HepG2 (cell line): ENCODE results near the gene RTP3. TPM values are rescaled to one million over a fixed set of nuclear protein-coding genes. Genes with fewer than 3 reads are reported as not detected.

ENCODE experiments used
- ATAC-seq: fragments of 200-7000 bp; cut with Tn5 transposase; 3 replicates; pipeline ENCODE4 v1.9.1; 2020; ENCODE audit warnings: mild to moderate bottlenecking, moderate library complexity
- BruUV-seq: library from RNA; stranded (reverse); fragments of 400-500 nt; replicated peaks from 2 replicates; lab custom pipeline; 2021; lab: Mats Ljungman, UMichigan
- CTCF ChIA-PET: fragments of 300-600 bp; formaldehyde crosslinking; extraction: SDS; loops from one replicate; lab custom pipeline; 2021; ENCODE audit warnings: low total read pairs, inconsistent platforms, low intra/inter-chr PET ratio; lab: Yijun Ruan, JAX
- POLR2A ChIA-PET: fragments of 350-600 bp; sonication (Branson Sonifier 250); formaldehyde crosslinking; loops from one replicate; lab custom pipeline; 2020; ENCODE audit warnings: antibody characterized with exemption, inconsistent platforms; lab: Yijun Ruan, JAX
- DNase-seq: peaks from one replicate; pipeline ENCODE4 v3.0.0-alpha.2; 2015; ENCODE audit warnings: low spot score
- FAIRE-seq: peaks from 3 replicates; lab custom pipeline; 2011; peaks lifted over from hg19 to GRCh38; lab: Jason Lieb, UNC
- H2AFZ ChIP-seq: one replicate; pipeline ENCODE4 v1.6.1; 2011; ENCODE audit warnings: low read length, inconsistent platforms
- H3K27ac ChIP-seq: fragments of 300-600 bp; 3 replicates; pipeline ENCODE4 v1.8.0; 2011; ENCODE audit warnings: mixed run types, mild to moderate bottlenecking, mixed read lengths, low read length, inconsistent platforms; ENCODE audit not compliant: insufficient read depth; ENCODE audit errors: extremely low read length
- H3K27me3 ChIP-seq, 2 experiments: fragments of 200-600 bp in 1 of 2; 2 replicates in 1 of 2; 3 replicates in 1 of 2; pipeline versions ENCODE4 v1.6.0 to v1.8.0; 2011; ENCODE audit warnings: low read length in 2 of 2, mild to moderate bottlenecking in 2 of 2, moderate library complexity in 2 of 2, inconsistent platforms in 1 of 2; ENCODE audit not compliant: insufficient read depth in 2 of 2, control insufficient read depth in 1 of 2
- H3K36me3 ChIP-seq, 2 experiments: fragments of 200-600 bp in 1 of 2; replicated peaks in 1 of 2; 2 replicates in 1 of 2; 3 replicates in 1 of 2; pipeline versions ENCODE4 v1.5.1 to v1.8.0; 2011; ENCODE audit warnings: low read length in 2 of 2, inconsistent platforms in 1 of 2; ENCODE audit not compliant: insufficient read depth in 2 of 2, control insufficient read depth in 1 of 2
- H3K4me1 ChIP-seq: 2 replicates; pipeline ENCODE4 v1.5.1; 2012; ENCODE audit warnings: low read length, inconsistent platforms; ENCODE audit not compliant: insufficient read depth
- H3K4me2 ChIP-seq: 2 replicates; pipeline ENCODE4 v1.6.0; 2011; ENCODE audit warnings: low read depth, low read length, inconsistent platforms
- H3K4me3 ChIP-seq, 3 experiments: fragments of 200-600 bp in 1 of 3; sonication (generic), shearing (Covaris generic) in 1 of 3; replicated peaks in 1 of 3; 2 replicates each; pipeline ENCODE4 v1.5.1; 2011 to 2016; ENCODE audit warnings: low read length in 3 of 3, inconsistent platforms in 2 of 3, low read depth in 2 of 3, mild to moderate bottlenecking in 2 of 3, control low read depth in 1 of 3, mixed read lengths in 1 of 3; ENCODE audit not compliant: insufficient read depth in 1 of 3
- H3K79me2 ChIP-seq: one replicate; pipeline ENCODE4 v1.6.1; 2011; ENCODE audit warnings: low read length, inconsistent platforms; ENCODE audit not compliant: insufficient read depth
- H3K9ac ChIP-seq: 2 replicates; pipeline ENCODE4 v1.6.0; 2011; ENCODE audit warnings: mild to moderate bottlenecking, low read depth, low read length, inconsistent platforms; ENCODE audit not compliant: insufficient read depth
- H3K9me3 ChIP-seq: 2 replicates; pipeline ENCODE4 v1.5.1; 2012; ENCODE audit warnings: mild to moderate bottlenecking, low read length
- H4K20me1 ChIP-seq: 2 replicates; pipeline ENCODE4 v1.6.0; 2011; ENCODE audit warnings: inconsistent platforms, mild to moderate bottlenecking, low read length, moderate library complexity; ENCODE audit not compliant: insufficient read depth
- ATAD3A ChIP-seq: sonication (generic); formaldehyde crosslinking; IDR thresholded peaks from 2 replicates; pipeline ENCODE4 v1.4.0; 2020; ENCODE audit warnings: missing genetic modification reagents
- BRD4 ChIP-seq: sonication (generic); formaldehyde crosslinking; IDR thresholded peaks from 2 replicates; pipeline ENCODE4 v1.4.0; 2020; ENCODE audit warnings: missing genetic modification reagents
- CC2D1A ChIP-seq: sonication (generic); formaldehyde crosslinking; IDR thresholded peaks from 2 replicates; pipeline ENCODE4 v1.8.1; 2023; ENCODE audit warnings: mild to moderate bottlenecking, missing genetic modification reagents
- LCORL ChIP-seq, 2 experiments: fragments of 450-650 bp in 1 of 2; sonication (generic) in 1 of 2; formaldehyde crosslinking in 1 of 2; IDR thresholded peaks; 2 replicates each; pipeline versions ENCODE4 v1.5.0 to v1.6.1; 2017 to 2020; ENCODE audit warnings: antibody characterized with exemption in 1 of 2, missing genetic modification reagents in 1 of 2
- MTERF4 ChIP-seq: sonication (generic); formaldehyde crosslinking; IDR thresholded peaks from 2 replicates; pipeline ENCODE4 v1.8.0; 2023; ENCODE audit warnings: mild to moderate bottlenecking, missing genetic modification reagents
- SNAPC5 ChIP-seq: sonication (generic); formaldehyde crosslinking; IDR thresholded peaks from 2 replicates; pipeline ENCODE4 v1.8.1; 2023; ENCODE audit warnings: mild to moderate bottlenecking, missing genetic modification reagents, borderline replicate concordance
- TCF7 ChIP-seq: sonication (generic); IDR thresholded peaks from 2 replicates; pipeline ENCODE4 v1.6.1; 2016; ENCODE audit warnings: antibody characterized with exemption, low read depth
- ZFAT ChIP-seq: sonication (generic); formaldehyde crosslinking; conservative IDR thresholded peaks from 2 replicates; pipeline ENCODE4 v1.8.1; 2023; ENCODE audit warnings: missing genetic modification reagents, inconsistent platforms
- ZNF143 ChIP-seq: sonication (generic); formaldehyde crosslinking; IDR thresholded peaks from 2 replicates; pipeline ENCODE4 v1.4.0; 2020; ENCODE audit warnings: missing genetic modification reagents
- ZNF44 ChIP-seq: sonication (generic); formaldehyde crosslinking; IDR thresholded peaks from 2 replicates; pipeline ENCODE4 v1.5.1; 2020; ENCODE audit warnings: mild to moderate bottlenecking, missing genetic modification reagents
- WGBS: methylation state at CpG from one replicate; pipeline ENCODE4 v1.1.6; 2017; ENCODE audit warnings: low lambda C conversion rate; 5-methylcytosine and 5-hydroxymethylcytosine counted together
- in situ Hi-C: cut with HindIII; loops from 2 replicates; pipeline ENCODE4 v1.10.0; 2017; ENCODE audit warnings: low pct_unique_long_range_greater_than_20kb; ENCODE audit not compliant: extremely low pct_ligation_motif_present
- intact Hi-C: fragments of 100-400 bp; cut with micrococcal nuclease; formaldehyde crosslinking; loops from one replicate; pipeline ENCODE4 v1.10.0; 2022; ENCODE audit not compliant: unreplicated experiment
- polyA plus RNA-seq, 8 experiments: library from polyadenylated mRNA; depleted of rRNA in 3 of 8; stranded (reverse) in 7 of 8; unstranded in 1 of 8; fragments of >200 nt; fragmentation: Illumina TruSeq in 4 of 8; extraction: Trizol in 4 of 8; gene quantifications; 2 replicates each; pipeline versions ENCODE4 v1.2.1 to v1.2.3, GENCODE V29; 2011 to 2016; ENCODE audit warnings: low read depth in 4 of 8, missing spikeins in 1 of 8, mixed read lengths in 1 of 8; ENCODE audit not compliant: insufficient read depth in 1 of 8
- total RNA-seq, 5 experiments: library from RNA; depleted of rRNA; stranded (reverse); fragments of >200 nt; fragmentation: Illumina TruSeq; extraction: Trizol; gene quantifications; 2 replicates each; pipeline ENCODE4 v1.2.3, GENCODE V29; 2016; ENCODE audit warnings: low read depth in 1 of 5
- TF ChIP-seq, protein P1 (sequence below): sonication (generic); formaldehyde crosslinking; IDR thresholded peaks from 2 replicates; pipeline ENCODE4 v1.4.0; 2020; ENCODE audit warnings: missing genetic modification reagents
- TF ChIP-seq, protein P2 (sequence below): sonication (generic); formaldehyde crosslinking; IDR thresholded peaks from 2 replicates; pipeline ENCODE4 v1.5.0; 2020; ENCODE audit warnings: missing genetic modification reagents
- TF ChIP-seq, protein P3 (sequence below): sonication (generic); formaldehyde crosslinking; IDR thresholded peaks from 2 replicates; pipeline ENCODE4 v1.8.1; 2023; ENCODE audit warnings: mild to moderate bottlenecking, missing genetic modification reagents

RTP3 gene
- total and polyA plus RNA-seq, 2 of the 13 experiments (the other 11 are each of a cell fraction or from before 2014, with no cell fraction given), result 0.09 TPM; not detected in 1

DNA sequence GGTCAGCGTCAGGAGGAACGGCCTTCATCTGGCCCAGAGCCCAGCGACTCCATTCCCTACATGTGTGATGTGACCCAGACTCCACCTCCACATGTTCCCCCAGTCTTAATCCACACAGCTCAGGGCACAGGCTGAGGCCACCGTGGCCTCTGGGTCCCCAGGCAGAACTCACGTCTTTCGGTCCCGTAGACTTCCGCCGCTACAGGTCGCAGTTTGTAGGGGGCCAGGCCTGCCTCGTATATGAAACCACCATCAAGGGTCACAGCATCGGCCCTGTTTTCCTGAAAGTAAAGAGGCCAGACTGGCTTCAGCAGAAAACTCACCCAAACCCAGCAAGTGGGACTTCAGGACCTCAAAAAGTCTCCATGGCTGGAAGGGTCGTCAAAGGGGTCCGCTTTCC lies 41.7 kb upstream of the RTP3 start:
- no peak for DNase-seq
- H3K4me2 ChIP-seq, result no peak overlapping the region
- H2AFZ ChIP-seq, result no peak overlapping the region
- TF ChIP-seq, protein P1, sequence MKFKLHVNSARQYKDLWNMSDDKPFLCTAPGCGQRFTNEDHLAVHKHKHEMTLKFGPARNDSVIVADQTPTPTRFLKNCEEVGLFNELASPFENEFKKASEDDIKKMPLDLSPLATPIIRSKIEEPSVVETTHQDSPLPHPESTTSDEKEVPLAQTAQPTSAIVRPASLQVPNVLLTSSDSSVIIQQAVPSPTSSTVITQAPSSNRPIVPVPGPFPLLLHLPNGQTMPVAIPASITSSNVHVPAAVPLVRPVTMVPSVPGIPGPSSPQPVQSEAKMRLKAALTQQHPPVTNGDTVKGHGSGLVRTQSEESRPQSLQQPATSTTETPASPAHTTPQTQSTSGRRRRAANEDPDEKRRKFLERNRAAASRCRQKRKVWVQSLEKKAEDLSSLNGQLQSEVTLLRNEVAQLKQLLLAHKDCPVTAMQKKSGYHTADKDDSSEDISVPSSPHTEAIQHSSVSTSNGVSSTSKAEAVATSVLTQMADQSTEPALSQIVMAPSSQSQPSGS, result no peak
- TF ChIP-seq MTERF4, result no peak
- ChIA-PET POLR2A (no interaction called here), CTCF (no interaction called here)
- no peaks in the 10 kb centered on the region for H3K79me2 ChIP-seq
- intact Hi-C loops, result no loop called here
- no peaks in the 10 kb centered on the region for H3K36me3 ChIP-seq
- no peak overlapping the region for H3K27ac ChIP-seq
- H3K4me1 ChIP-seq, result no peaks in the 10 kb centered on the region
- 0 out of 2 replicates have a peak, but pooled peaks cover 8% of the 10 kb centered on the region for H3K9me3 ChIP-seq
- H3K27me3 ChIP-seq, result peaks cover 1 to 19% of the 10 kb centered on the region in 2 experiments; a peak in 3 of 5 replicates
- FAIRE-seq, result no peak
- 67% methylated on average over 10 of the region's 14 CpGs for WGBS
- in situ Hi-C loops, result no loop called here
- H3K9ac ChIP-seq, result no peak overlapping the region
- peak; percentile 25; the same call in 1 of the 3 replicates for ATAC-seq
- no peak overlapping the region for H3K4me3 ChIP-seq
- no peaks in the 10 kb centered on the region for H4K20me1 ChIP-seq
- BruUV-seq, result no TSS peak

- CTCF ChIA-PET, result no interaction called here
- POLR2A ChIA-PET, result no interaction called here
- Histone ChIP-seq H3K9ac (no peak overlapping the region), H3K9me3 (0 out of 2 replicates have a peak, but pooled peaks cover 11% of the 10 kb centered on the region), H3K4me2 (no peak overlapping the region), H3K27me3 (peaks cover 3 to 16% of the 10 kb centered on the region in 2 experiments; a peak in 3 of 5 replicates), H4K20me1 (no peaks in the 10 kb centered on the region), H2AFZ (no peak overlapping the region), H3K4me3 (no peak overlapping the region), H3K4me1 (no peaks in the 10 kb centered on the region), H3K36me3 (no peaks in the 10 kb centered on the region), H3K79me2 (no peaks in the 10 kb centered on the region), H3K27ac (no peak overlapping the region)
- 0% methylated on average over 3 of the region's 3 CpGs for WGBS
- in situ Hi-C loops (no loop called here), intact Hi-C loops (no loop called here)
- DNase-seq (no peak), FAIRE-seq (no peak), ATAC-seq (no peak)
- no TSS peak for BruUV-seq
- TF ChIP-seq ZFAT (CRISPR knock-in tag) (no peak), ATAD3A (CRISPR knock-in tag) (no peak), SNAPC5 (CRISPR knock-in tag) (no peak), CC2D1A (CRISPR knock-in tag) (no peak), LCORL (IDR thresholded peaks at IDR 0.05) (no peak), LCORL (CRISPR knock-in tag; IDR thresholded peaks at IDR 0.05) (no peak), ZNF44 (CRISPR knock-in tag) (no peak), BRD4 (no peak), TCF7 (no peak), ZNF143 (no peak)
- TF ChIP-seq, protein P2, sequence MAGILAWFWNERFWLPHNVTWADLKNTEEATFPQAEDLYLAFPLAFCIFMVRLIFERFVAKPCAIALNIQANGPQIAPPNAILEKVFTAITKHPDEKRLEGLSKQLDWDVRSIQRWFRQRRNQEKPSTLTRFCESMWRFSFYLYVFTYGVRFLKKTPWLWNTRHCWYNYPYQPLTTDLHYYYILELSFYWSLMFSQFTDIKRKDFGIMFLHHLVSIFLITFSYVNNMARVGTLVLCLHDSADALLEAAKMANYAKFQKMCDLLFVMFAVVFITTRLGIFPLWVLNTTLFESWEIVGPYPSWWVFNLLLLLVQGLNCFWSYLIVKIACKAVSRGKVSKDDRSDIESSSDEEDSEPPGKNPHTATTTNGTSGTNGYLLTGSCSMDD (CRISPR knock-in tag), result no peak
- TF ChIP-seq, protein P3, sequence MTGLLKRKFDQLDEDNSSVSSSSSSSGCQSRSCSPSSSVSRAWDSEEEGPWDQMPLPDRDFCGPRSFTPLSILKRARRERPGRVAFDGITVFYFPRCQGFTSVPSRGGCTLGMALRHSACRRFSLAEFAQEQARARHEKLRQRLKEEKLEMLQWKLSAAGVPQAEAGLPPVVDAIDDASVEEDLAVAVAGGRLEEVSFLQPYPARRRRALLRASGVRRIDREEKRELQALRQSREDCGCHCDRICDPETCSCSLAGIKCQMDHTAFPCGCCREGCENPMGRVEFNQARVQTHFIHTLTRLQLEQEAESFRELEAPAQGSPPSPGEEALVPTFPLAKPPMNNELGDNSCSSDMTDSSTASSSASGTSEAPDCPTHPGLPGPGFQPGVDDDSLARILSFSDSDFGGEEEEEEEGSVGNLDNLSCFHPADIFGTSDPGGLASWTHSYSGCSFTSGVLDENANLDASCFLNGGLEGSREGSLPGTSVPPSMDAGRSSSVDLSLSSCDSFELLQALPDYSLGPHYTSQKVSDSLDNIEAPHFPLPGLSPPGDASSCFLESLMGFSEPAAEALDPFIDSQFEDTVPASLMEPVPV (CRISPR knock-in tag), result no peak
Measured at GRCh38 chr3:46460051-46460450, 37.7 kb upstream of the RTP3 start.
